ENCODE data around the gene GPR135. TPM values are rescaled to one million over a fixed set of nuclear protein-coding genes. Genes with fewer than 3 reads are reported as not detected.

GPR135 gene
- polyA plus RNA-seq, 2 of the 4 experiments (the other 2 are of a cell fraction), result 1.5 to 3.6 TPM

DNA sequence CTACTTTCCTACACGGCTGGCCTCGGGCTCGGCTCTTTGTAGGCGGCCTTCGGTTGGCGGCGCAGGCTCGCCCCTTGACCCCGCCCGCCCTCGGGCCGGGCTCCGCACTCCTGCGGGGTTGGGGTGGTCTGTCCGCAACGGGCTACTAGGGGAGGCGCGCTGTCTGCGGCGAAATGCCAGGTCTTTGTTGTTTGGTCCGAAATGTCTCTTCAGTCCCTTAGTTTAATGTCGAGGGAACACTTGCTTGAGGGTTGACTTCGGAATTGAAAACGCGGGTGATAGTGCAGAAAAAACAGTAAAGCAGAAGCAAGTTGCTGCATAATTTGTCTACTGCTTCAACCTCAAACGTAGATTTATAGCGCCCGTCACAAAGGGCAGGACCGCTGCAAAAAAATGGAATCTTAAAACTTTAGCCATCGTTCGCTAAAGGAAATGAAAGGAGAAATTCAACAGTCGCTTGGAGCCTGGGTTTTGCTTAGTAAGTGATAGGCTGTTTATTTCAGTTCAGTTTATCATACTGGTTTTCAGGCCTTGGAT, 19.5 kb upstream of the GPR135 start:
- peak overlapping the region; percentile 82 for H3K4me3 ChIP-seq
- CTCF ChIA-PET, result interaction anchor here (0.7 to 3.0 kb wide), 12 partner anchors 8 to 132 kb away, joined by 3 to 19 read pairs (median 4); partner anchors contain the start of gene CCDC175
- FAIRE-seq (no peak), DNase-seq (ENCODE audit: low read depth in 1 of 2, low spot score in 1 of 2) (peak in 1 of 2 experiments; percentile 26), ATAC-seq (peak; percentile 49 to 61)
- H3K9me3 ChIP-seq, result no peaks in the 10 kb centered on the region
- WGBS (ENCODE audit: missing lambda C conversion rate), result 1% methylated on average over 17 of the region's 32 CpGs
- H3K27ac ChIP-seq, result peak overlapping the region; percentile 98
- peaks cover 32% of the 10 kb centered on the region for H3K4me1 ChIP-seq
- no peak for TF ChIP-seq JUNB (IDR thresholded peaks at IDR 0.05)
- no peak for TF ChIP-seq RFX5 (IDR thresholded peaks at IDR 0.05)
- TF ChIP-seq RNF2 (IDR thresholded peaks at IDR 0.05; ENCODE audit: borderline replicate concordance, low read depth), result no peak
- no peak for TF ChIP-seq BHLHE40 (IDR thresholded peaks at IDR 0.05; ENCODE audit: low read depth, low read length)
- TF ChIP-seq, protein P1, sequence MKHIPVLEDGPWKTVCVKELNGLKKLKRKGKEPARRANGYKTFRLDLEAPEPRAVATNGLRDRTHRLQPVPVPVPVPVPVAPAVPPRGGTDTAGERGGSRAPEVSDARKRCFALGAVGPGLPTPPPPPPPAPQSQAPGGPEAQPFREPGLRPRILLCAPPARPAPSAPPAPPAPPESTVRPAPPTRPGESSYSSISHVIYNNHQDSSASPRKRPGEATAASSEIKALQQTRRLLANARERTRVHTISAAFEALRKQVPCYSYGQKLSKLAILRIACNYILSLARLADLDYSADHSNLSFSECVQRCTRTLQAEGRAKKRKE (CRISPR knock-in tag; IDR thresholded peaks at IDR 0.05; ENCODE audit: low read depth), result no peak
- TF ChIP-seq EHMT2 (IDR thresholded peaks at IDR 0.05; ENCODE audit: low read depth), result no peak
- no peak for TF ChIP-seq CBX8 (IDR thresholded peaks at IDR 0.05)
- no peak for TF ChIP-seq SREBF2 (IDR thresholded peaks at IDR 0.05)
- TF ChIP-seq NR3C1 (IDR thresholded peaks at IDR 0.05), result no peak
- POLR2A ChIA-PET, result interaction anchor here (0.6 to 2.5 kb wide), 19 partner anchors 9 to 764 kb away, joined by 3 to 13 read pairs (median 4); partner anchors contain the start of genes CCDC175, DAAM1, PCNX4 and PPM1A
- H3K4me2 ChIP-seq, result peak overlapping the region; percentile 73

DNA sequence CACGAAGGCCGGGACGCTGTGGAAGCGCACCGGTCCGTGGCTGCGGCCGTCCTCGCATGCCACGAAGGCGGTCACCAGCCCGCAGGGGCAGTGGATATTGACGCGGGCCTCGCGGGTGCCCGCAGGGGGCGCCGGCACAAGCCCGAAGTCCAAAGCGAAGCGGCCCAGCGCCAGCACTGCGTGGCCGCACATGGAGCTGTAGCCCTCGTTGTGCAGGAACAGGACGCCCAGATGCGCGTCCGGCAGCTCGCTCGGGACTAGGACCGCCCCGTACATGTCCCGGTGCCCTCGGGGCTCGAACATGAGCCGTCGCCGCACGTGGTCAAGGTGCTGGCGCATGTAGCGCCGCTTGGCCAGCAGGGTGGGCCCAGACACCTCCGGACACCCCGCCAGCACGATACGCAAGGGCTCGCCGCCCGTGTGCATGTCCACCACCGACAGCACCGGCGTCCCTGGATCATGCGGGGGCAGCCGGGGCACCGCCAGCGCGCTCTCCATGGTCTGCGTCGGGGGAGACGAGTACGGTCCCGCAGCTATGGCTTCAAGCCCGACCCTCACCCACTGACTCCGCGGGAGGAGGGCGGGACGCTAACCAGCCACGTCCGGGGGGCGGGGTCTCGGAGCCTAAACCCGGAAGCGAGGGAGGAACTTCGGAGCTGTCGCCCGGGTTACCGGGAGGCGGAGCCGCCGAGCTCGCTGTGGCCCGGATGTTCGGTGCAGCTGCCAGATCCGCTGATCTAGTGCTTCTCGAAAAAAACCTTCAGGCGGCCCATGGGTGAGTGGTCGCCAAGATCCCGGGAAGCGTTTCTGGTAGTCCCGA, 18.8 kb upstream of the GPR135 start, which contains the start of the genes JKAMP and L3HYPDH:
Gene JKAMP (plus strand): TSS at position 699 of the 820 bp plus-strand sequence. CDS start 73 bp downstream, at position 772.
Gene L3HYPDH (minus strand): TSS at position 590 of the 820 bp plus-strand sequence. CDS start 92 bp downstream, at position 498.
- no peaks in the 10 kb centered on the region for H3K9me3 ChIP-seq
- peak within 1 kb of the TSS; percentile 82 for H3K4me3 ChIP-seq
- H3K4me2 ChIP-seq, result peak within 1 kb of the TSS; percentile 78
- H3K27ac ChIP-seq, result peak within 1 kb of the TSS; percentile 98
- FAIRE-seq, result no peak
- ChIA-PET CTCF (interaction anchor here (0.5 to 3.0 kb wide), 17 partner anchors 8 to 339 kb away, joined by 3 to 19 read pairs (median 4); partner anchors contain the start of gene CCDC175), POLR2A (interaction anchor here (0.5 to 2.5 kb wide), 23 partner anchors 9 to 765 kb away, joined by 3 to 13 read pairs (median 4); partner anchors contain the start of genes CCDC175, DAAM1, PCNX4 and PPM1A)
- 2% methylated on average over 11 of the region's 92 CpGs for WGBS (ENCODE audit: missing lambda C conversion rate)
- ATAC-seq, result peak; percentile 83 to 89
- DNase-seq (ENCODE audit: low read depth in 1 of 2, low spot score in 1 of 2), result peak; percentile 83 to 96
- peaks cover 39% of the 10 kb centered on the region for H3K4me1 ChIP-seq
- peak; percentile 91 for TF ChIP-seq MAFK (IDR thresholded peaks at IDR 0.05; ENCODE audit: partially characterized antibody)
- TF ChIP-seq PHF8 (IDR thresholded peaks at IDR 0.05; ENCODE audit: borderline replicate concordance, low read depth), result peak; percentile 63
- TF ChIP-seq, protein P2, sequence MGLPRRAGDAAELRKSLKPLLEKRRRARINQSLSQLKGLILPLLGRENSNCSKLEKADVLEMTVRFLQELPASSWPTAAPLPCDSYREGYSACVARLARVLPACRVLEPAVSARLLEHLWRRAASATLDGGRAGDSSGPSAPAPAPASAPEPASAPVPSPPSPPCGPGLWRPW (IDR thresholded peaks at IDR 0.05), result no peak
- TF ChIP-seq RARB (CRISPR knock-in tag; IDR thresholded peaks at IDR 0.05), result 0 out of 2 replicates have a peak, but pooled peaks have one; percentile 34
- TF ChIP-seq, protein P3, sequence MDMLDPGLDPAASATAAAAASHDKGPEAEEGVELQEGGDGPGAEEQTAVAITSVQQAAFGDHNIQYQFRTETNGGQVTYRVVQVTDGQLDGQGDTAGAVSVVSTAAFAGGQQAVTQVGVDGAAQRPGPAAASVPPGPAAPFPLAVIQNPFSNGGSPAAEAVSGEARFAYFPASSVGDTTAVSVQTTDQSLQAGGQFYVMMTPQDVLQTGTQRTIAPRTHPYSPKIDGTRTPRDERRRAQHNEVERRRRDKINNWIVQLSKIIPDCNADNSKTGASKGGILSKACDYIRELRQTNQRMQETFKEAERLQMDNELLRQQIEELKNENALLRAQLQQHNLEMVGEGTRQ (IDR thresholded peaks at IDR 0.05), result peak; percentile 87
- TF ChIP-seq EHF (CRISPR knock-in tag; IDR thresholded peaks at IDR 0.05), result no peak
- TF ChIP-seq, protein P4, sequence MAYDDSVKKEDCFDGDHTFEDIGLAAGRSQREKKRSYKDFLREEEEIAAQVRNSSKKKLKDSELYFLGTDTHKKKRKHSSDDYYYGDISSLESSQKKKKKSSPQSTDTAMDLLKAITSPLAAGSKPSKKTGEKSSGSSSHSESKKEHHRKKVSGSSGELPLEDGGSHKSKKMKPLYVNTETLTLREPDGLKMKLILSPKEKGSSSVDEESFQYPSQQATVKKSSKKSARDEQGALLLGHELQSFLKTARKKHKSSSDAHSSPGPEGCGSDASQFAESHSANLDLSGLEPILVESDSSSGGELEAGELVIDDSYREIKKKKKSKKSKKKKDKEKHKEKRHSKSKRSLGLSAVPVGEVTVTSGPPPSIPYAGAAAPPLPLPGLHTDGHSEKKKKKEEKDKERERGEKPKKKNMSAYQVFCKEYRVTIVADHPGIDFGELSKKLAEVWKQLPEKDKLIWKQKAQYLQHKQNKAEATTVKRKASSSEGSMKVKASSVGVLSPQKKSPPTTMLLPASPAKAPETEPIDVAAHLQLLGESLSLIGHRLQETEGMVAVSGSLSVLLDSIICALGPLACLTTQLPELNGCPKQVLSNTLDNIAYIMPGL (CRISPR knock-in tag; IDR thresholded peaks at IDR 0.05; ENCODE audit: borderline replicate concordance), result 0 out of 2 replicates have a peak, but pooled peaks have one; percentile 53
- no peak for TF ChIP-seq ZNF302 (CRISPR knock-in tag; IDR thresholded peaks at IDR 0.05)
- TF ChIP-seq MYC (IDR thresholded peaks at IDR 0.05; ENCODE audit: borderline replicate concordance, low read length), result peak; percentile 98
- peak; percentile 39 for TF ChIP-seq GATA3 (IDR thresholded peaks at IDR 0.05; ENCODE audit: borderline replicate concordance)
- peak; percentile 84 for TF ChIP-seq POLR2A (IDR thresholded peaks at IDR 0.05; ENCODE audit: low read length)
- no peak for TF ChIP-seq POLR2AphosphoS2 (conservative IDR thresholded peaks at IDR 0.05; ENCODE audit: low read length)
- TF ChIP-seq, protein P5, sequence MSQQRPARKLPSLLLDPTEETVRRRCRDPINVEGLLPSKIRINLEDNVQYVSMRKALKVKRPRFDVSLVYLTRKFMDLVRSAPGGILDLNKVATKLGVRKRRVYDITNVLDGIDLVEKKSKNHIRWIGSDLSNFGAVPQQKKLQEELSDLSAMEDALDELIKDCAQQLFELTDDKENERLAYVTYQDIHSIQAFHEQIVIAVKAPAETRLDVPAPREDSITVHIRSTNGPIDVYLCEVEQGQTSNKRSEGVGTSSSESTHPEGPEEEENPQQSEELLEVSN (IDR thresholded peaks at IDR 0.05; ENCODE audit: borderline replicate concordance, low read depth), result peak; percentile 92
- peak; percentile 66 to 92 for TF ChIP-seq JUN (IDR thresholded peaks at IDR 0.05)
- no peak for TF ChIP-seq RFX5 (IDR thresholded peaks at IDR 0.05)
- TF ChIP-seq, protein P6, sequence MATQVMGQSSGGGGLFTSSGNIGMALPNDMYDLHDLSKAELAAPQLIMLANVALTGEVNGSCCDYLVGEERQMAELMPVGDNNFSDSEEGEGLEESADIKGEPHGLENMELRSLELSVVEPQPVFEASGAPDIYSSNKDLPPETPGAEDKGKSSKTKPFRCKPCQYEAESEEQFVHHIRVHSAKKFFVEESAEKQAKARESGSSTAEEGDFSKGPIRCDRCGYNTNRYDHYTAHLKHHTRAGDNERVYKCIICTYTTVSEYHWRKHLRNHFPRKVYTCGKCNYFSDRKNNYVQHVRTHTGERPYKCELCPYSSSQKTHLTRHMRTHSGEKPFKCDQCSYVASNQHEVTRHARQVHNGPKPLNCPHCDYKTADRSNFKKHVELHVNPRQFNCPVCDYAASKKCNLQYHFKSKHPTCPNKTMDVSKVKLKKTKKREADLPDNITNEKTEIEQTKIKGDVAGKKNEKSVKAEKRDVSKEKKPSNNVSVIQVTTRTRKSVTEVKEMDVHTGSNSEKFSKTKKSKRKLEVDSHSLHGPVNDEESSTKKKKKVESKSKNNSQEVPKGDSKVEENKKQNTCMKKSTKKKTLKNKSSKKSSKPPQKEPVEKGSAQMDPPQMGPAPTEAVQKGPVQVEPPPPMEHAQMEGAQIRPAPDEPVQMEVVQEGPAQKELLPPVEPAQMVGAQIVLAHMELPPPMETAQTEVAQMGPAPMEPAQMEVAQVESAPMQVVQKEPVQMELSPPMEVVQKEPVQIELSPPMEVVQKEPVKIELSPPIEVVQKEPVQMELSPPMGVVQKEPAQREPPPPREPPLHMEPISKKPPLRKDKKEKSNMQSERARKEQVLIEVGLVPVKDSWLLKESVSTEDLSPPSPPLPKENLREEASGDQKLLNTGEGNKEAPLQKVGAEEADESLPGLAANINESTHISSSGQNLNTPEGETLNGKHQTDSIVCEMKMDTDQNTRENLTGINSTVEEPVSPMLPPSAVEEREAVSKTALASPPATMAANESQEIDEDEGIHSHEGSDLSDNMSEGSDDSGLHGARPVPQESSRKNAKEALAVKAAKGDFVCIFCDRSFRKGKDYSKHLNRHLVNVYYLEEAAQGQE (IDR thresholded peaks at IDR 0.05), result peak; percentile 56; the same call in 1 of the 2 replicates
- TF ChIP-seq, protein P1 (CRISPR knock-in tag; IDR thresholded peaks at IDR 0.05; ENCODE audit: low read depth), result no peak
- peak; percentile 25; the same call in 1 of the 3 replicates for TF ChIP-seq SMC3 (IDR thresholded peaks at IDR 0.05)
- no peak for TF ChIP-seq TP53 (CRISPR knock-in tag; IDR thresholded peaks at IDR 0.05)

Measured in A549 (cell line).